Lung (tissue), 5 donors: Measurements from ENCODE around the gene C4BPA. TPM values are rescaled to one million over a fixed set of nuclear protein-coding genes. Genes with fewer than 3 reads are reported as not detected.

Source experiments
- polyA plus RNA-seq, 2 donors: library from polyadenylated mRNA; stranded (reverse); fragments of 200-250 nt; gene quantifications; one replicate each; pipeline ENCODE4 v1.2.1, GENCODE V29; 2013
- small RNA-seq: library from RNA; depleted of rRNA; stranded (forward); fragments of <200 nt; gene quantifications from one replicate; pipeline ENCODE3, GENCODE V24; 2014; ENCODE audit warnings: low replicate concordance
- total RNA-seq, 2 donors: library from RNA; depleted of rRNA in 1 of 2; stranded (reverse); fragments of >200 nt in 1 of 2; gene quantifications; one replicate each; pipeline ENCODE4 v1.2.1, GENCODE V29; 2014 to 2021
- donor health status: Bipolar disorder and iron deficiency.
- donor health status: healthy.
- donor health status: DM: yes; HTN: yes; CAD: no.

Gene C4BPA
- total and polyA plus RNA-seq, 4 donors = 21.2 to 213 (median 181) TPM

Small RNA genes lying within 50 kb of the gene (small RNA-seq; reads per million reads assigned to genes)
- not detected for gene AL445493.1

Other genes with a start within 250 kb of the C4BPA start
- gene IL20, start 238.6 kb upstream of the C4BPA start, total RNA-seq = not detected
- gene IL20, start 238.6 kb upstream of the C4BPA start, polyA plus RNA-seq = under 1 TPM; 0.11 to 0.12 TPM
- gene IL24, start 206.8 kb upstream of the C4BPA start, total RNA-seq = not detected
- gene IL24, start 206.8 kb upstream of the C4BPA start, polyA plus RNA-seq = 1 to 10 TPM in 1 of 2 donors, under 1 TPM in 1; 0.67 to 8.7 TPM
- gene FCMR, start 182.3 kb upstream of the C4BPA start, total RNA-seq = 10 to 100 TPM in 1 of 2 donors, 1 to 10 TPM in 1; 8.5 to 10.5 TPM
- 10 to 100 TPM in 1 of 2 donors, 1 to 10 TPM in 1; 3.6 to 13.3 TPM for gene FCMR, start 182.3 kb upstream of the C4BPA start, polyA plus RNA-seq
- 100 to 1,000 TPM; 381 to 845 TPM for gene PIGR, start 157.8 kb upstream of the C4BPA start, total RNA-seq
- 100 to 1,000 TPM; 131 to 216 TPM for gene PIGR, start 157.8 kb upstream of the C4BPA start, polyA plus RNA-seq
- under 1 TPM in 1 of 2 donors, not detected in 1; 0.40 TPM for gene FCAMR, start 133.8 kb upstream of the C4BPA start, total RNA-seq
- gene FCAMR, start 133.8 kb upstream of the C4BPA start, polyA plus RNA-seq = under 1 TPM in 1 of 2 donors, not detected in 1; 0.18 TPM
- 100 to 1,000 TPM; 123 to 130 TPM for gene C1orf116, start 71.5 kb upstream of the C4BPA start, total RNA-seq
- gene C1orf116, start 71.5 kb upstream of the C4BPA start, polyA plus RNA-seq = 10 to 100 TPM; 27.7 to 59.9 TPM
- gene YOD1, start 53.0 kb upstream of the C4BPA start, total RNA-seq = 10 to 100 TPM in 1 of 2 donors, 1 to 10 TPM in 1; 7.1 to 34.4 TPM
- gene YOD1, start 53.0 kb upstream of the C4BPA start, polyA plus RNA-seq = 1 to 10 TPM; 3.4 to 3.7 TPM
- gene PFKFB2, start 51.0 kb upstream of the C4BPA start, total RNA-seq = 10 to 100 TPM; 50.8 to 52.3 TPM
- 10 to 100 TPM; 19.9 to 28.4 TPM for gene PFKFB2, start 51.0 kb upstream of the C4BPA start, polyA plus RNA-seq
- gene C4BPB, start 15.4 kb upstream of the C4BPA start, total RNA-seq = 1 to 10 TPM; 4.2 to 6.5 TPM
- gene C4BPB, start 15.4 kb upstream of the C4BPA start, polyA plus RNA-seq = 1 to 10 TPM; 2.6 to 5.1 TPM
- gene CD55, start 217.4 kb downstream of the C4BPA start, total RNA-seq = 100 to 1,000 TPM; 160 to 293 TPM
- gene CD55, start 217.4 kb downstream of the C4BPA start, polyA plus RNA-seq = 100 to 1,000 TPM; 243 to 267 TPM